Ectodermal cell (in vitro differentiated cells): ENCODE results near the gene LRBA.

Experiments
- H3K27ac ChIP-seq: 2 replicates; pipeline ENCODE4 v1.7.0; 2013; ENCODE audit warnings: mild to moderate bottlenecking, low read depth, low read length; ENCODE audit not compliant: insufficient read depth, poor library complexity, severe bottlenecking
- H3K27me3 ChIP-seq: 2 replicates; pipeline ENCODE4 v1.7.0; 2013; ENCODE audit warnings: mild to moderate bottlenecking, low read length; ENCODE audit not compliant: insufficient read depth, control insufficient read depth, poor library complexity, severe bottlenecking
- H3K36me3 ChIP-seq: one replicate; pipeline ENCODE4 v1.7.0; 2013; ENCODE audit warnings: low read length; ENCODE audit not compliant: control insufficient read depth, insufficient read depth
- H3K4me1 ChIP-seq: one replicate; pipeline ENCODE4 v1.7.0; 2013; ENCODE audit warnings: low read length; ENCODE audit not compliant: control insufficient read depth, insufficient read depth
- H3K4me3 ChIP-seq: 2 replicates; pipeline ENCODE4 v1.7.0; 2013; ENCODE audit warnings: low read depth, low read length, control low read depth; ENCODE audit not compliant: insufficient read depth
- H3K9me3 ChIP-seq: 2 replicates; pipeline ENCODE4 v1.7.0; 2013; ENCODE audit warnings: mild to moderate bottlenecking, low read length, moderate library complexity; ENCODE audit not compliant: control insufficient read depth
- WGBS, 2 experiments: methylation state at CpG; one replicate each; pipeline ENCODE4 v1.1.7; 2013; ENCODE audit warnings: missing lambda C conversion rate in 2 of 2; 5-methylcytosine and 5-hydroxymethylcytosine counted together

The LRBA gene

GRCh38 chr4:150382028-150382427 lies 633.1 kb downstream of the LRBA start:
- no peaks in the 10 kb centered on the region for H3K36me3 ChIP-seq
- no peaks in the 10 kb centered on the region for H3K4me1 ChIP-seq
- H3K9me3 ChIP-seq: no peaks in the 10 kb centered on the region
- no peak overlapping the region for H3K27ac ChIP-seq
- H3K27me3 ChIP-seq: no peaks in the 10 kb centered on the region
- 87 to 89% methylated on average over 1 of the region's 1 CpG for WGBS, 2 experiments
- no peak overlapping the region for H3K4me3 ChIP-seq

- no peaks in the 10 kb centered on the region for H3K27me3 ChIP-seq
- 64% methylated on average over 3 of the region's 3 CpGs; no CpG with 5 or more reads in 1 of the 2 experiments for WGBS, 2 experiments
These were observed 633.5 kb downstream of the LRBA start for GRCh38 chr4:150381609-150382008.

GRCh38 chr4:150381036-150381435 lies 634.0 kb downstream of the LRBA start:
- no peaks in the 10 kb centered on the region for H3K4me1 ChIP-seq
- 88 to 100% methylated on average over 2 of the region's 2 CpGs for WGBS, 2 experiments
- no peaks in the 10 kb centered on the region for H3K27me3 ChIP-seq
- H3K27ac ChIP-seq: no peak overlapping the region
- no peaks in the 10 kb centered on the region for H3K36me3 ChIP-seq
- H3K4me3 ChIP-seq: no peak overlapping the region
- no peaks in the 10 kb centered on the region for H3K9me3 ChIP-seq

More at GRCh38 chr4:150381609-150382008, 633.5 kb downstream of the LRBA start:
- H3K4me3 ChIP-seq: no peak overlapping the region
- H3K4me1 ChIP-seq: no peaks in the 10 kb centered on the region
- H3K27ac ChIP-seq: no peak overlapping the region
- no peaks in the 10 kb centered on the region for H3K36me3 ChIP-seq
- H3K9me3 ChIP-seq: no peaks in the 10 kb centered on the region

- H3K27me3 ChIP-seq: no peaks in the 10 kb centered on the region
- no peaks in the 10 kb centered on the region for H3K4me1 ChIP-seq
- H3K36me3 ChIP-seq: no peaks in the 10 kb centered on the region
- 96 to 100% methylated on average over 1 of the region's 1 CpG for WGBS, 2 experiments
- no peak overlapping the region for H3K4me3 ChIP-seq
- H3K9me3 ChIP-seq: no peaks in the 10 kb centered on the region
- H3K27ac ChIP-seq: no peak overlapping the region
These were observed 635.6 kb downstream of the LRBA start for GRCh38 chr4:150379454-150379853.

GRCh38 chr4:150375025-150375424 lies 640.1 kb downstream of the LRBA start:
- no peak overlapping the region for H3K4me3 ChIP-seq
- H3K9me3 ChIP-seq: no peaks in the 10 kb centered on the region
- no peaks in the 10 kb centered on the region for H3K36me3 ChIP-seq
- no peaks in the 10 kb centered on the region for H3K27me3 ChIP-seq
- no peak overlapping the region for H3K27ac ChIP-seq
- 87 to 88% methylated on average over 4 of the region's 4 CpGs for WGBS, 2 experiments
- H3K4me1 ChIP-seq: no peaks in the 10 kb centered on the region

- H3K27me3 ChIP-seq: no peaks in the 10 kb centered on the region
- H3K36me3 ChIP-seq: no peaks in the 10 kb centered on the region
- peaks cover 16% of the 10 kb centered on the region for H3K4me1 ChIP-seq
- H3K27ac ChIP-seq: no peak overlapping the region
- WGBS, 2 experiments: 88% methylated on average over 1 of the region's 1 CpG; no CpG with 5 or more reads in 1 of the 2 experiments
- no peak overlapping the region for H3K4me3 ChIP-seq
- H3K9me3 ChIP-seq: no peaks in the 10 kb centered on the region
These were observed 643.2 kb downstream of the LRBA start for GRCh38 chr4:150371869-150372268.

GRCh38 chr4:150369434-150370380 lies 645.4 kb downstream of the LRBA start:
- WGBS, 2 experiments: 85 to 94% methylated on average over 2 to 3 of the region's 3 CpGs
- Histone ChIP-seq H3K4me3 (no peak overlapping the region), H3K9me3 (no peaks in the 10 kb centered on the region), H3K36me3 (no peaks in the 10 kb centered on the region), H3K27ac (no peak overlapping the region), H3K27me3 (no peaks in the 10 kb centered on the region), H3K4me1 (peaks cover 16% of the 10 kb centered on the region)

GRCh38 chr4:150368667-150369066 lies 646.4 kb downstream of the LRBA start:
- Histone ChIP-seq H3K4me3 (no peak overlapping the region), H3K4me1 (peaks cover 22% of the 10 kb centered on the region), H3K27ac (no peak overlapping the region), H3K9me3 (no peaks in the 10 kb centered on the region), H3K27me3 (no peaks in the 10 kb centered on the region), H3K36me3 (no peaks in the 10 kb centered on the region)

GRCh38 chr4:150367326-150367725 lies 647.8 kb downstream of the LRBA start:
- no peak overlapping the region for H3K4me3 ChIP-seq
- 0 to 2% methylated on average over 2 to 4 of the region's 4 CpGs for WGBS, 2 experiments
- H3K4me1 ChIP-seq: peaks cover 25% of the 10 kb centered on the region

GRCh38 chr4:150366487-150366999 lies 648.5 kb downstream of the LRBA start:
- 0% methylated on average over 2 of the region's 2 CpGs for WGBS, 2 experiments
- peaks cover 25% of the 10 kb centered on the region for H3K4me1 ChIP-seq

More at GRCh38 chr4:150367326-150367725, 647.8 kb downstream of the LRBA start:
- Histone ChIP-seq H3K27ac (peak overlapping the region; percentile 27), H3K9me3 (no peaks in the 10 kb centered on the region), H3K36me3 (no peaks in the 10 kb centered on the region), H3K27me3 (no peaks in the 10 kb centered on the region)

More at GRCh38 chr4:150366487-150366999, 648.5 kb downstream of the LRBA start:
- no peaks in the 10 kb centered on the region for H3K36me3 ChIP-seq
- no peaks in the 10 kb centered on the region for H3K27me3 ChIP-seq
- no peaks in the 10 kb centered on the region for H3K9me3 ChIP-seq
- no peak overlapping the region for H3K4me3 ChIP-seq
- H3K27ac ChIP-seq: peak overlapping the region; percentile 81
